Stimulated activated CD4-positive, alpha-beta T cell treated with anti-CD3 and anti-CD28 coated beads, Interleukin-1b, Interleukin-23, amount 100 ng/mL, for 48 hours (primary cell): ENCODE data around the gene KERA.

Experiments used
- DNase-seq: peaks from one replicate; pipeline ENCODE4 v3.0.0-alpha.2; 2020

The KERA gene

DNA sequence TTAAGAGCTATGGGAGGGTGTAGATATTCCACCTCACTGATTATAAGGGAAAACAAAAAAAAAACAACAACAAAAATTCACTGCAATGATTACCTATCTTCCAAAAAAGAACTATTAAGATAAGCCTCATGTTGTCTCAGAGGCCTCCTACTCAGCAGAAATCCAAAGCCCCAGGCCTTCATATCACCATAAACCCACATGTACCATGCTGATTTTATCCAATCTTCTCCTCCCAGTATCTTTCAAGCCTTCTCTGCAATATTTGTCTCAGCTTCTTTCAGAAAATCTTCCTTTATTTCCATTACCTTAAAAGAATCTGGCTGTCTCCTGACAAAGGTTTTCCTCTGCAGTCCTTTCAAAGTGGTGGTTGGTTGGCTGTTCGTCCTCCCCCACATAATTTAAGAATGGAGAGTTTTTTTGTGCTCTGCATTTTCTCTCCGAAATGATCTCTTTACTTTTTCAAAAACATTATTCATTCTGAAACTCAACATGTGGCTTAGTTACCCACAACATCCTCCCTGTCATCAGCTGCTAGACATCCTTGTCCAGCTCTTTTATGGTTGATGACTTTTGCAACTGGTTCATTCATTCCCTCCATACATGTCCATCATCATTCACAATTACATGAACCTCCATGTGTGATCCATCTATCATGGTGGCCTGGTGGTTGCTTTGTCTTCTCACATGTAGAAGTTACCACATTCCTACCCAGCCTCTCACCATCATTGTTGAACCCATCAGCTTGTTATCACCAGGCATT lies 50.1 kb downstream of the KERA start:
- no peak for DNase-seq

DNA sequence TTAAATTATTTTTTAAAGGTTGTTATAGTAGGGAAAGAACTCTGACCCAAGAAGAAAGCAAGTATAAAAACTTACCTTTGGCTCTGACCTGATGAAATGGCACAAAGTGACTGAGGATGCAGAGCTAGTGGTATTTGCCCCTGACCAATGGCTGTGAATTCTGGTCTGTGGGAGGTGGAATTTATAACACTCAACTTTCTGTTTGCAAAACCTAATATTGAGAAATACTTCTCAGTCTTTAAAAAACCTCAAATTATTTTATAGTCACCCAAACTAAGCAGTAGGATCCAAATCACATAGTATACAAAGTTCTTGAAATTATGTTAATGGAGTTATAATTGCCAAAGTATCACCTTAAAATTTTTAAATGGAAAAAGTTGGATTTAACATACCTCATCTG lies 53.0 kb downstream of the KERA start, which contains the start of gene EPYC:
EPYC (minus strand) TSS at position 101 of the 400 bp plus-strand sequence. CDS start 2,407 bp downstream, outside the sequence.
- no peak for DNase-seq

DNA sequence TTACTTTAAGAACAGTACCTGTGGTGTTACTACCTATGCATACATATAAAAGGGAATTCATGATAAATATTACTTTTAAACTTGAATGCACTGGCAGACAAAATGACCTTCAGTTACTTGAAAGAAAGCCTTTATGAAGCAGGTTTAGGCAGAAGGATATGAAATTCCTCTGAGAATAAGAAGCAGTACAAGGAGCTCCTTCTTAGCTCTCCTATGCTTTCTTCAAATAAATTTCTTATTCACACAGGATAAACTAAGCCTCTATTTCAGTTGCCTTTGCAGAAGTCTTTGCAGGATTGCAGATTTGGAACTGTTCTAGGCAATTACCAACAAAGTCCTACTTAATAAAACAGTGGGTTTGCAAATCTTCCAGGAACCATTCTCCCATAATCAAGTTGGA lies 54.1 kb downstream of the KERA start:
- no peak for DNase-seq

- DNase-seq: no peak
Measured at GRCh38 chr12:91001306-91001705, 56.5 kb downstream of the KERA start.
